Cerebellar cortex (tissue), 1 donor: ENCODE measurements around the gene G6PD.

ENCODE experiments used
- DNase-seq: peaks from one replicate; pipeline ENCODE4 v3.0.0-alpha.2; 2015; ENCODE audit warnings: low spot score

The G6PD gene

GRCh38 chrX:154487518-154488290 is 58.9 kb downstream of the G6PD start:
- no peak for DNase-seq

- DNase-seq, result peak; percentile 27
Observed at GRCh38 chrX:154486396-154487207, 60.0 kb downstream of the G6PD start, which contains the start of gene UBL4A. TSS of gene UBL4A (minus strand) at chrX:154486615. CDS start at chrX:154486584, 31 bp downstream.

GRCh38 chrX:154486052-154486395 is 60.6 kb downstream of the G6PD start:
- no peak for DNase-seq

- DNase-seq, result no peak
Observed at GRCh38 chrX:154485150-154486051, 61.2 kb downstream of the G6PD start.

DNA sequence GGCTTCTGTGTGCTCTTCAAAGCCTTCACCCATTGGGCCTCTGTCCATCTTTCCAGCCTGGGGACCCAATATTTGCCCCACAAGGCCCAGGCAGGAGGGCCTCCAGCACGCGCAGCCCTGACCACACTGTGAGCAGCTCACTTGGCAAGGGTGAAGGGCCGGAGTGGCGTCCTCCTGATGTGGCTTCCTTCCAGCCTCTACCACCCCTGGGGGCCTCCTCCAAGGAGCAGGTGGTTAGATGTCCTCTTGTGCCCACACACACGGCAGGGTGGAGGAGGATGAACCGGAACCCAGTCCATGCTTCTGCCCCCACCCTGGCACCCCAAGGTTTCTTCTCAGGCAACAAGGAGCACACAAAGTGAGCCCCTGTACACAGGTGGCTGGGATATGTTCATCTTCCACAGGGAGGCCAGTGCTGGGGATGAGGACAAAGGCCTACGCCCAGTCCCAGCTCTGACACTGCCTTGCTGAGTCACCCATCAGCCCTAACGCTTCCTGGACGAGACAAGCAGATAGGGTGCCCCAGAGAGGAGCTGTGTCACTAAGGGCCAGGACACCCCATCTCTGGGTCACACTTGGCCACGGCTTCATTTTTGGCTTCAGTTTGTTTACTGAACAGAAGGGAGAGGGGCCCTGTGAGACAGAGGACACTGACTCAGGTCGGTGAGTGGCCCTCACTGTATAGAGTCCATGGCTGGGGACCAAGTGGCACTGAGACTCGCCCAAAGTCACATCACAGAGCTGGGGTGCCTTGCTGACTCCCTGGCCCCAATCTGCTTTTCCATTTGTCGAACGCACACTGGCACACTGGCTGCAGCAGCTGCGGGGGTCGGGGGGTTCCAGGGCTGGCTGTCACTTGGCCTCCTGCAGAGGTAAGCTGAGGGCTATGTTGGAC is 62.1 kb downstream of the G6PD start:
- no peak for DNase-seq

- no peak for DNase-seq
Observed at GRCh38 chrX:154483325-154483724, 63.3 kb downstream of the G6PD start.

DNA sequence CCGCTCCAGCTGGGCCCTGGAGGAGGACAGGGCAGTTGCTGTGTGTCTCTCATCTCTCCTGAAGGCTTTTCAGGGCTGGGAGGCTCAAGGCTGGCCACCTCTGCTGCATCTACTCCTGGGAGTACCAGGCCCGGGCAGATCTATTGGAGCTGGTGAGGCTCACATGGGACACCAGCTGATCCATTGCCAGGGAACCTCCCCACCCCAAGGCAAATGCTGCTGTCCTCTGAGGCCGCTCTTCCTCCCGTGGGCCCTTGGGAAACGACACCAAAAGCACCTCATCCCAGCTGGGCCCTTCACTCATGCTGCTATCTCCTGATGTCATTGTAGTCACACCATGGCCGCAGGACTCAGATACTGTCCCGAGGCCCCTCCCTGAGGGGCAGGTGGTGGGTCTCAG is 63.9 kb downstream of the G6PD start:
- no peak for DNase-seq

- DNase-seq, result no peak
Observed at GRCh38 chrX:154481911-154482601, 64.6 kb downstream of the G6PD start.
